T-helper 1 cell treated with Interleukin-12 subunit alpha and Interleukin-12 subunit beta and Interleukin-4 antibody, amounts not matched to agents 30 μg/mL and 1 μg/mL, for 36 hours (primary cell): ENCODE data around the gene BICD2.
A peak's percentile ranks its signal among the peaks of the same experiment; 100 is the strongest.

Source experiments
- H3K27ac Mint-ChIP-seq: one replicate; pipeline ENCODE4 v1.8.0; 2021; ENCODE audit warnings: mild to moderate bottlenecking, mixed read lengths
- H3K27me3 Mint-ChIP-seq: one replicate; pipeline ENCODE4 v1.8.0; 2021; ENCODE audit warnings: low read depth, mixed read lengths
- H3K36me3 Mint-ChIP-seq: one replicate; pipeline ENCODE4 v1.8.0; 2021; ENCODE audit warnings: low read depth, mixed read lengths
- H3K4me1 Mint-ChIP-seq: one replicate; pipeline ENCODE4 v1.8.0; 2021; ENCODE audit warnings: low read depth, mixed read lengths
- H3K4me3 Mint-ChIP-seq: one replicate; pipeline ENCODE4 v1.8.0; 2021; ENCODE audit warnings: mild to moderate bottlenecking, moderate library complexity, mixed read lengths
- H3K9me3 Mint-ChIP-seq: one replicate; pipeline ENCODE4 v1.8.0; 2021; ENCODE audit warnings: mixed read lengths

Gene BICD2

GRCh38 chr9:92762781-92763708 lies 1.6 kb downstream of the BICD2 start:
- H3K4me3 Mint-ChIP-seq = peak overlapping the region; percentile 98
- no peaks in the 10 kb centered on the region for H3K9me3 Mint-ChIP-seq
- peaks cover 35% of the 10 kb centered on the region for H3K4me1 Mint-ChIP-seq
- H3K27ac Mint-ChIP-seq = no peak overlapping the region
- H3K36me3 Mint-ChIP-seq = no peaks in the 10 kb centered on the region
- no peaks in the 10 kb centered on the region for H3K27me3 Mint-ChIP-seq

- no peaks in the 10 kb centered on the region for H3K36me3 Mint-ChIP-seq
- no peaks in the 10 kb centered on the region for H3K27me3 Mint-ChIP-seq
- no peak overlapping the region for H3K27ac Mint-ChIP-seq
- no peaks in the 10 kb centered on the region for H3K9me3 Mint-ChIP-seq
- H3K4me3 Mint-ChIP-seq = peak overlapping the region; percentile 98
- H3K4me1 Mint-ChIP-seq = peaks cover 35% of the 10 kb centered on the region
Measured at GRCh38 chr9:92762196-92762595, 2.4 kb downstream of the BICD2 start.

- peaks cover 33% of the 10 kb centered on the region for H3K4me1 Mint-ChIP-seq
- H3K27ac Mint-ChIP-seq = no peak overlapping the region
- no peaks in the 10 kb centered on the region for H3K36me3 Mint-ChIP-seq
- no peaks in the 10 kb centered on the region for H3K27me3 Mint-ChIP-seq
- no peaks in the 10 kb centered on the region for H3K9me3 Mint-ChIP-seq
- no peak overlapping the region for H3K4me3 Mint-ChIP-seq
Measured at GRCh38 chr9:92761686-92762085, 2.9 kb downstream of the BICD2 start.

GRCh38 chr9:92760494-92760893 lies 4.1 kb downstream of the BICD2 start:
- no peak overlapping the region for H3K27ac Mint-ChIP-seq
- H3K36me3 Mint-ChIP-seq = no peaks in the 10 kb centered on the region
- H3K4me1 Mint-ChIP-seq = peaks cover 25% of the 10 kb centered on the region
- no peak overlapping the region for H3K4me3 Mint-ChIP-seq
- H3K9me3 Mint-ChIP-seq = peaks cover 2% of the 10 kb centered on the region
- no peaks in the 10 kb centered on the region for H3K27me3 Mint-ChIP-seq

GRCh38 chr9:92760070-92760469 lies 4.6 kb downstream of the BICD2 start:
- Mint-ChIP-seq H3K36me3 (no peaks in the 10 kb centered on the region), H3K27me3 (no peaks in the 10 kb centered on the region), H3K4me3 (no peak overlapping the region), H3K4me1 (peaks cover 28% of the 10 kb centered on the region), H3K27ac (no peak overlapping the region), H3K9me3 (peaks cover 5% of the 10 kb centered on the region)

GRCh38 chr9:92759446-92759845 lies 5.2 kb downstream of the BICD2 start:
- peaks cover 28% of the 10 kb centered on the region for H3K4me1 Mint-ChIP-seq
- no peaks in the 10 kb centered on the region for H3K27me3 Mint-ChIP-seq
- no peak overlapping the region for H3K4me3 Mint-ChIP-seq
- H3K27ac Mint-ChIP-seq = no peak overlapping the region
- peaks cover 5% of the 10 kb centered on the region for H3K9me3 Mint-ChIP-seq
- no peaks in the 10 kb centered on the region for H3K36me3 Mint-ChIP-seq

- no peaks in the 10 kb centered on the region for H3K27me3 Mint-ChIP-seq
- H3K4me3 Mint-ChIP-seq = no peak overlapping the region
- no peaks in the 10 kb centered on the region for H3K36me3 Mint-ChIP-seq
- H3K4me1 Mint-ChIP-seq = peaks cover 19% of the 10 kb centered on the region
- H3K9me3 Mint-ChIP-seq = peaks cover 5% of the 10 kb centered on the region
- no peak overlapping the region for H3K27ac Mint-ChIP-seq
Measured at GRCh38 chr9:92756792-92757191, 7.8 kb downstream of the BICD2 start.

- Mint-ChIP-seq H3K9me3 (peaks cover 5% of the 10 kb centered on the region), H3K4me3 (no peak overlapping the region), H3K27me3 (no peaks in the 10 kb centered on the region), H3K36me3 (no peaks in the 10 kb centered on the region), H3K4me1 (peaks cover 18% of the 10 kb centered on the region), H3K27ac (no peak overlapping the region)
Measured at GRCh38 chr9:92754091-92754745, 10.4 kb downstream of the BICD2 start.

- Mint-ChIP-seq H3K4me1 (peaks cover 19% of the 10 kb centered on the region), H3K4me3 (no peak overlapping the region), H3K27me3 (no peaks in the 10 kb centered on the region), H3K9me3 (peaks cover 5% of the 10 kb centered on the region), H3K27ac (no peak overlapping the region), H3K36me3 (no peaks in the 10 kb centered on the region)
Measured at GRCh38 chr9:92752812-92753404, 11.7 kb downstream of the BICD2 start.

- peaks cover 18% of the 10 kb centered on the region for H3K4me1 Mint-ChIP-seq
- H3K27me3 Mint-ChIP-seq = no peaks in the 10 kb centered on the region
- no peak overlapping the region for H3K27ac Mint-ChIP-seq
- H3K36me3 Mint-ChIP-seq = no peaks in the 10 kb centered on the region
- H3K4me3 Mint-ChIP-seq = no peak overlapping the region
- no peaks in the 10 kb centered on the region for H3K9me3 Mint-ChIP-seq
Measured at GRCh38 chr9:92749934-92750315, 14.7 kb downstream of the BICD2 start.

GRCh38 chr9:92749071-92749933 lies 15.3 kb downstream of the BICD2 start:
- H3K9me3 Mint-ChIP-seq = no peaks in the 10 kb centered on the region
- peaks cover 19% of the 10 kb centered on the region for H3K4me1 Mint-ChIP-seq
- no peaks in the 10 kb centered on the region for H3K27me3 Mint-ChIP-seq
- no peak overlapping the region for H3K27ac Mint-ChIP-seq
- H3K36me3 Mint-ChIP-seq = no peaks in the 10 kb centered on the region
- H3K4me3 Mint-ChIP-seq = no peak overlapping the region

GRCh38 chr9:92748233-92748497 lies 16.5 kb downstream of the BICD2 start:
- peaks cover 22% of the 10 kb centered on the region for H3K4me1 Mint-ChIP-seq
- no peak overlapping the region for H3K27ac Mint-ChIP-seq
- no peaks in the 10 kb centered on the region for H3K9me3 Mint-ChIP-seq

GRCh38 chr9:92747459-92748232 lies 17.0 kb downstream of the BICD2 start:
- Mint-ChIP-seq H3K9me3 (no peaks in the 10 kb centered on the region), H3K36me3 (no peaks in the 10 kb centered on the region), H3K4me3 (no peak overlapping the region), H3K4me1 (peaks cover 18% of the 10 kb centered on the region), H3K27ac (no peak overlapping the region), H3K27me3 (no peaks in the 10 kb centered on the region)

More at GRCh38 chr9:92748233-92748497, 16.5 kb downstream of the BICD2 start:
- no peaks in the 10 kb centered on the region for H3K36me3 Mint-ChIP-seq
- no peak overlapping the region for H3K4me3 Mint-ChIP-seq
- H3K27me3 Mint-ChIP-seq = no peaks in the 10 kb centered on the region
